Tibial artery (tissue), 4 donors: Measurements from ENCODE around the gene PSMD5.

Source experiments
- DNase-seq, 2 donors: peaks; one replicate each; pipeline ENCODE4 v3.0.0-alpha.2; 2019
- H3K27ac ChIP-seq, 2 donors: fragments of 200-600 bp; sonication (generic) in 1 of 2; 1 replicate in 1 of 2; 2 replicates in 1 of 2; pipeline ENCODE4 v1.5.1; 2018 to 2019; ENCODE audit warnings: mild to moderate bottlenecking in 1 of 2
- H3K27me3 ChIP-seq, 2 donors: fragments of 200-600 bp; sonication (generic) in 1 of 2; one replicate each; pipeline versions ENCODE4 v1.5.1 to v1.6.0; 2016 to 2019
- H3K36me3 ChIP-seq, 3 donors: fragments of 200-600 bp; sonication (generic) in 2 of 3; one replicate each; pipeline ENCODE4 v1.5.1; 2016 to 2019; ENCODE audit warnings: mild to moderate bottlenecking in 2 of 3
- H3K4me1 ChIP-seq, 4 donors: fragments of 200-600 bp; sonication (generic) in 2 of 4; 1 replicate in 3 of 4; 2 replicates in 1 of 4; pipeline ENCODE4 v1.5.1; 2016 to 2019
- H3K4me3 ChIP-seq, 2 donors: fragments of 200-600 bp; sonication (generic) in 1 of 2; 1 replicate in 1 of 2; 2 replicates in 1 of 2; pipeline ENCODE4 v1.5.1; 2018 to 2019; ENCODE audit warnings: mild to moderate bottlenecking in 2 of 2
- H3K9me3 ChIP-seq, 3 donors: fragments of 200-600 bp; sonication (generic) in 1 of 3; one replicate each; pipeline ENCODE4 v1.5.1; 2016 to 2019
- intact Hi-C: fragments of 100-400 bp; cut with DNase I; formaldehyde crosslinking; loops from one replicate; pipeline ENCODE4 v1.15.0; 2023; ENCODE audit warnings: low total_unique reads
- TF ChIP-seq, protein P1 (sequence below), 2 experiments: fragments of 200-600 bp in 1 of 2; fragments of 450-650 bp in 1 of 2; IDR thresholded peaks; one replicate each; pipeline ENCODE4 v1.5.1; 2017 to 2019; ENCODE audit warnings: antibody characterized with exemption in 2 of 2, mild to moderate bottlenecking in 1 of 2, moderate library complexity in 1 of 2

PSMD5 gene

DNA sequence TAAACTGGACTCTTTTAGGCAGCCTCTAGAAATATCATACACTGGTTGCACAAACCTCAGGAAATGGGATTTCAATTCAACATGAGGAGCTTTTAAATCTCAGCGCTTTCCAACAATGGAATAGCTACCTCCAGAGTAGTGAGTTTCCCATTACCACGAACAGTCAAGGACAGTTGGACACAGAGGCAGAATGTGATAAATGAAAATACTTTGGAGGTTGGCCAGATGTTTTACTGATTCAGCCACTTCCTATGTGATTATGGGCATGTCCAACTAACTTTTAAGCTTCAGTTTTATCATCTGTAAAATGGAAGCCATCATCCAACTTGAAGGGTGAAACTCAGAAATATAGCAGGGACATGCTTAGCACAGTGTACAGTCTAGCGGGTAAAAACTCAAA lies 51.6 kb downstream of the PSMD5 start:
- Histone ChIP-seq H3K4me1 (peaks cover 0 to 52% (median 26%) of the 10 kb centered on the region in 4 donors), H3K27ac (no peak overlapping the region), H3K27me3 (no peaks in the 10 kb centered on the region), H3K9me3 (no peaks in the 10 kb centered on the region), H3K4me3 (no peak overlapping the region), H3K36me3 (peaks cover 10 to 26% (median 12%) of the 10 kb centered on the region in 3 donors)
- intact Hi-C loops: loop anchor here (5.0 kb wide), 1 partner anchor 51 kb away; the partner anchor contains the start of gene PSMD5
- DNase-seq: no peak
- TF ChIP-seq, protein P1, sequence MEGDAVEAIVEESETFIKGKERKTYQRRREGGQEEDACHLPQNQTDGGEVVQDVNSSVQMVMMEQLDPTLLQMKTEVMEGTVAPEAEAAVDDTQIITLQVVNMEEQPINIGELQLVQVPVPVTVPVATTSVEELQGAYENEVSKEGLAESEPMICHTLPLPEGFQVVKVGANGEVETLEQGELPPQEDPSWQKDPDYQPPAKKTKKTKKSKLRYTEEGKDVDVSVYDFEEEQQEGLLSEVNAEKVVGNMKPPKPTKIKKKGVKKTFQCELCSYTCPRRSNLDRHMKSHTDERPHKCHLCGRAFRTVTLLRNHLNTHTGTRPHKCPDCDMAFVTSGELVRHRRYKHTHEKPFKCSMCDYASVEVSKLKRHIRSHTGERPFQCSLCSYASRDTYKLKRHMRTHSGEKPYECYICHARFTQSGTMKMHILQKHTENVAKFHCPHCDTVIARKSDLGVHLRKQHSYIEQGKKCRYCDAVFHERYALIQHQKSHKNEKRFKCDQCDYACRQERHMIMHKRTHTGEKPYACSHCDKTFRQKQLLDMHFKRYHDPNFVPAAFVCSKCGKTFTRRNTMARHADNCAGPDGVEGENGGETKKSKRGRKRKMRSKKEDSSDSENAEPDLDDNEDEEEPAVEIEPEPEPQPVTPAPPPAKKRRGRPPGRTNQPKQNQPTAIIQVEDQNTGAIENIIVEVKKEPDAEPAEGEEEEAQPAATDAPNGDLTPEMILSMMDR (IDR thresholded peaks at IDR 0.05): no peak

DNA sequence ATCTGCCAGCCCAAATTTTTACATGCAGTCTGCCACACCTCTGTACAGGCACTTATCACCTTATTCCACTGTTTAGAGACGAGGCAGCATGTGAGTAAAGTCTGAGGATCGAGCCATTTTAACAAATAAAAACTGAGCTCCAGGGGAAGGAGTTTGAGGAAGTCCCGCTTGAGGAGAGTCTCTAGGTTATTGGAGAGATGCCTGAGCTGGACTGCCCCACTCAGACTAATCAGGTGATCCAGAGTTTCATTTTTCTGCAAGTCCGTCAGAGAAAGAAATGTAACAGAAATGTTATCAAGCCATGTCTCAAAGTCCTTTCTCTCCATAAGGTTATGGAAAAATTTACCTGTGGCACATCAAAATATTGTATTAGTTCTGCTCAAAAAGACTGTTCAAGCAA lies 54.8 kb downstream of the PSMD5 start:
- peaks cover 0 to 41% (median 23%) of the 10 kb centered on the region in 4 donors for H3K4me1 ChIP-seq
- intact Hi-C loops: no loop called here
- H3K27me3 ChIP-seq: no peaks in the 10 kb centered on the region
- H3K4me3 ChIP-seq: no peak overlapping the region
- peaks cover 10 to 29% (median 12%) of the 10 kb centered on the region in 3 donors for H3K36me3 ChIP-seq
- TF ChIP-seq, protein P1 (IDR thresholded peaks at IDR 0.05): no peak
- no peak overlapping the region for H3K27ac ChIP-seq
- DNase-seq: no peak
- H3K9me3 ChIP-seq: no peaks in the 10 kb centered on the region

DNA sequence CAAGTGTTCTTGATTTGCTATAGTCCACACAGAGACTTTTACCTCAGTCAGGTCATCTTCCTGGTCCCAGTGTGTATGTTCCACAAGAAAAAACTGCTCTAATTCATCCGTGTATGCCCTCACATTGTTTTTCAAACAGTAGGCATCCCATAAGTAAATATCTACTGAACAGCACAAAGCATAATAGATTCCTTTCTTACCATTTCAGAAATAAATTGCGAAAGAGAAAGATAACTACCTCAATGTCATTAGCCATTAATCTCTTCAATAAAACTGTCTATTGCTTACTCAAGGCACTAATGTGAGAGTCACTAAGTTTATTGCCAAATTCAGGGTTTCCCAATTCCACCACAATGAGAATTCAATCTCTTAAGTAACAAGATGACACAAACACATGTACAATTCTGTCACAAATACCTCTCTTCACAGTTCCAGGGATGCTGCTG lies 59.1 kb downstream of the PSMD5 start:
- Histone ChIP-seq H3K27ac (no peak overlapping the region), H3K27me3 (no peaks in the 10 kb centered on the region), H3K36me3 (peaks cover 10 to 46% (median 12%) of the 10 kb centered on the region in 3 donors), H3K4me1 (peaks cover 0 to 11% (median 5%) of the 10 kb centered on the region in 4 donors), H3K9me3 (no peaks in the 10 kb centered on the region), H3K4me3 (no peak overlapping the region)
- intact Hi-C loops: no loop called here
- DNase-seq: no peak
- TF ChIP-seq, protein P1 (IDR thresholded peaks at IDR 0.05): no peak

DNA sequence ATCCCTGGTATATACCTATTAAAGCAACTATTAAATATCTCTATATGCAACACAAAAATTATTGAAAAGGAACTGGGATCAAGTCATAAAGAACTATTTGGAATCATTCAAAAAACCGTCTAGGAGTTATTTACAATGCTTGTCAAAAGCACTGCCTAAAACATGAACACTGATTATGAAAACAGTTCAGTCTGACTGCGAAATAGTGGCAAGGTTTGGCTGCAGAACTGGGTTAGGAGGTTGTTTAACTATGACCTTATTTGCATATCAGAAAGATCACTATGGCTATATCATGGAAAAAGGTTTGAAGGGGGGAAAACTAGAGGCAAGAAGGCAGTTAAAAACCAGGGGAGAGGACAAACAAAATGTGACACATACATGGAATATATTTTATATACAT lies 61.5 kb downstream of the PSMD5 start:
- no peaks in the 10 kb centered on the region for H3K27me3 ChIP-seq
- peaks cover 20 to 46% (median 24%) of the 10 kb centered on the region in 3 donors for H3K36me3 ChIP-seq
- intact Hi-C loops: no loop called here
- DNase-seq: no peak
- no peaks in the 10 kb centered on the region for H3K9me3 ChIP-seq
- H3K27ac ChIP-seq: no peak overlapping the region
- no peak overlapping the region for H3K4me3 ChIP-seq
- TF ChIP-seq, protein P1 (IDR thresholded peaks at IDR 0.05): no peak
- H3K4me1 ChIP-seq: peaks cover 0 to 3% (median 0%) of the 10 kb centered on the region in 4 donors

DNA sequence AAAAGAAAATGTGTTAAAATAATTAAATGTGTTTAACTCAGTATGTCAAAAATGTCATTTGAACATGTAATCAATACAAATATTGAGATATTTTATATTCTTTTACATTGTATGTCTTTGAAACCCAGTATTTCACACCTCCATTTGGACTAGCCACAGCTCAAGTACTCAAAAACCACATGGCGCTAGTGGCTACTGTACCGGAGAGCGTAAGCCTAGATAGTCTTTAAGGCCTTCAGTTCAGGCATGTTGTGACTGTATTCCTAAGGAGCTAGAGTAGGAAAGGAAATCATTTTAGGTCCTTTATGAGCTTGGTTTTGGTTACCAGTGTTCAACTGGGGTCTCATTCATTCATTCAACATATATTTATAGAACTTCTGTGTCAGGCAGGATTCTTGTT lies 62.4 kb downstream of the PSMD5 start:
- Histone ChIP-seq H3K36me3 (peaks cover 29 to 51% (median 33%) of the 10 kb centered on the region in 3 donors), H3K27me3 (no peaks in the 10 kb centered on the region), H3K4me3 (no peak overlapping the region), H3K4me1 (no peaks in the 10 kb centered on the region), H3K9me3 (no peaks in the 10 kb centered on the region), H3K27ac (no peak overlapping the region)
- DNase-seq: no peak
- TF ChIP-seq, protein P1 (IDR thresholded peaks at IDR 0.05): no peak
- intact Hi-C loops: no loop called here

DNA sequence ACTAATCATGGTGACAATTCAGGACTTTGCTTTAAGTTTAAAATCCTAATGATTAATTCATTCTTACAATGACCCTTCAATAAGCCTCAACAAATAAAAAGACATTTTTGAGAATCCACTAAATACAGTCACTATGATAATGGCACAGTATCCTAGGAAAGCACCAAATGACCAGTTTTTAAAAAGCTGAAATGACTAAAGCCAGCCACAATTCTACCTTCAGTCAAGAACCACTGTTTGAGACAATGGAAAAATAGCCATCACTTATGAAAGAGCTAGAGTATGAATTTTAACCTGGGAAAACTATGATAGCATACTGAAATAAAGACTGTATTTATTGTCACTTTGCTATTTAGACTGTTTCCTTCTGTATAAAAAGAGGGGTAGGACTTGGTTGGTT lies 63.5 kb downstream of the PSMD5 start:
- H3K9me3 ChIP-seq: no peaks in the 10 kb centered on the region
- TF ChIP-seq, protein P1 (IDR thresholded peaks at IDR 0.05): no peak
- no peak overlapping the region for H3K4me3 ChIP-seq
- H3K4me1 ChIP-seq: no peaks in the 10 kb centered on the region
- no peaks in the 10 kb centered on the region for H3K27me3 ChIP-seq
- no peak overlapping the region for H3K27ac ChIP-seq
- no peak for DNase-seq
- peaks cover 30 to 61% (median 36%) of the 10 kb centered on the region in 3 donors for H3K36me3 ChIP-seq
- intact Hi-C loops: no loop called here
